ENCODE results near the gene NMRK1.

DNA sequence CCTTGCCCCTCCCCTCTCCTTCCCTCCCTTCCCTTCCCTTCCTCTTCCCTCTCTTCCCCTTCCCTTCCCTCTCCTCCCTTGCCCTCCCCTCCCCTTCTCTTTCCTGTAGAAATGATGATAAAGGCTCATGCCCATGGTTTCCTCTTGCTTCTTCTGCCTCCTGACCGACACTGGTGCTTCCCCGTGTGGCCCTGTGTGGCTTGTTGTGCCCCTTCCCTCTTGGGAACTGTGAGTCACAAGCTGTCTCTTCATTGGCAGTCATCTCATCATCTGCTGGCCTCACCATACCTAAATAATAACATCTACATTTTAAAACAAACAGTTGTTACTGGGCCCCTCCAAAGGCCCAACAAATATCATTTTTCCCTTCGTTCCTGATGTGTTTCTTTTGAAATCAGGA lies 48.2 kb downstream of the NMRK1 start:
- no peak for TF ChIP-seq POLR2A (IDR thresholded peaks at IDR 0.05)
- TF ChIP-seq, protein P1, sequence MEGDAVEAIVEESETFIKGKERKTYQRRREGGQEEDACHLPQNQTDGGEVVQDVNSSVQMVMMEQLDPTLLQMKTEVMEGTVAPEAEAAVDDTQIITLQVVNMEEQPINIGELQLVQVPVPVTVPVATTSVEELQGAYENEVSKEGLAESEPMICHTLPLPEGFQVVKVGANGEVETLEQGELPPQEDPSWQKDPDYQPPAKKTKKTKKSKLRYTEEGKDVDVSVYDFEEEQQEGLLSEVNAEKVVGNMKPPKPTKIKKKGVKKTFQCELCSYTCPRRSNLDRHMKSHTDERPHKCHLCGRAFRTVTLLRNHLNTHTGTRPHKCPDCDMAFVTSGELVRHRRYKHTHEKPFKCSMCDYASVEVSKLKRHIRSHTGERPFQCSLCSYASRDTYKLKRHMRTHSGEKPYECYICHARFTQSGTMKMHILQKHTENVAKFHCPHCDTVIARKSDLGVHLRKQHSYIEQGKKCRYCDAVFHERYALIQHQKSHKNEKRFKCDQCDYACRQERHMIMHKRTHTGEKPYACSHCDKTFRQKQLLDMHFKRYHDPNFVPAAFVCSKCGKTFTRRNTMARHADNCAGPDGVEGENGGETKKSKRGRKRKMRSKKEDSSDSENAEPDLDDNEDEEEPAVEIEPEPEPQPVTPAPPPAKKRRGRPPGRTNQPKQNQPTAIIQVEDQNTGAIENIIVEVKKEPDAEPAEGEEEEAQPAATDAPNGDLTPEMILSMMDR (IDR thresholded peaks at IDR 0.05): no peak
